Fibroblast of the conjunctiva (primary cell): Measurements from ENCODE around the gene KAZN.
A peak's percentile ranks its signal among the peaks of the same experiment; 100 is the strongest.

Experiments
- DNase-seq: peaks from one replicate; pipeline ENCODE4 v3.0.0-alpha.2; 2010; ENCODE audit warnings: low read depth

Gene KAZN

DNA sequence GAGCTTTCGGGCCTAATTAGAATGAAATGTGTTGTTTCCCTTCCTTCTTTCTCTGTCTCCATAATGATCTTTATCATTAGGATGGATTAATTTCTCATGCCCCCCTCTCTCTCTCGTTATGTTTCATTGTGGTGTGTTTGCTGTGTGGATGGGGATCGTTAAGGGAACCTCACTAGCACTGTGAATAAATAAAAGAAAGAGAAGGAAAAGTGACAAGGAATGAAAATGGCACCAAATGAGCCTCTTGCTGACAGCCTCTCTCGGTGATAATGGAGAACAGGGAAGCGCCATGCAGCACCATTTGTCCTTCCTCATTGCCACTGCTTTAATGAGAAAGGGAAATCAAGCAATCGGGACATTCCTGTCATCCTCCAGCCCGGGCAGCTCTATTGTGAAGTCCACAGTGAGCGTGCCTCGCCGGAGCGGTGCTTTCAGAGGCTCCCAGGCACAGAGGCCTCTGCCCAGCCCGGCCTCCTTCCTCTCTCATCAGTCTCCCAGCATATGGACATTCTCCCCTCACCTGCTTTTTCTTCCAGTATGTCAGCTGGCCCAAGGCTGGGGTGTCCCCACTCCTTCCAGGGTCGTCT, 289.4 kb downstream of the KAZN start:
- no peak for DNase-seq

DNA sequence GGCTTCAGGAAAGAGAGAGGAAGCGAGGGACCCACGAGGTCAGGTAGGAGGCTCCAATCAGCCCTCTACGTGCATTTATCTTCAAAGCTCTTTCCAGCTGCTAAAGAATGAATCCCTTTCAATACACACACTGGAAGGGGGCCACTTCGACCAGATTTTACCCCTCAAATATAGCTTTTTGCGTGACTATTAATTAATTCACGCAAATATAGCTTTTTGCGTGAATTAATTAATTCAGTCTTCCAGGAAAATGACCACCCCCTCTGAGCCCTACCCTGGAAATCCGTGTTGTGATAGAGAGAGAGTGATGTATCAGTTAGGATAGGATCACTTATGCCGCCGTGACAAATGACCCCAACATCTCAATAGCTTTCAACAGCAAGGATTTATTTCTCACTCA, 289.9 kb downstream of the KAZN start:
- DNase-seq: no peak

DNA sequence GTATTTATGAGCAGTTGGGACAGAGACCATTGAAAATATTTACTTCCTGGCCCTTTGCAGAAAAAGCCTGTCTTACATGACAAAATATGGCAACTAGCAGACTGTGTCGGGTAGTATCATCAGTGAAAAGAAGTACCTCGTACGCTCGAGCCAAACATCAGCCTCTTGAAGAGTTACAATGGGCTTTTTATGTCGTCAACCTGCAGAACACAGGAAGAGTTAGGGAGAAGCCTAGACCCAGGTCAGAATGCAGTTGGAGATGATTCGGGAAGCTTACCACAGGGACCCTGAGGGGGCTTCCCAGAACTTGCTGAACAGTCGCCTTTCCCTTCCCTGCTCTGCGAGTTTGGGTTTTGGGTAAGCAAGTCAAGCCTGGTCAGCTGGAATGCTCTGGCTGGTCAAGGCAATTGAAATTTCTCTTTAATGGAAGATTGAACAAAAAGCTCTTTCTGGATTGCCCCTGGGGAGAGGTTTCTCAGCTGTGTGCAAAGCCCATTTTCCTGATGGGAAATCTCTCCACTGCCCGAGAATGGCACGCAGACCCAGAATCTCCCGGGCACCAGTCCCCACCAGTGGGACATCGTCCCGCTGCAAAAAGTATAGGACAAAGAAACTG, 291.4 kb downstream of the KAZN start:
- no peak for DNase-seq

DNA sequence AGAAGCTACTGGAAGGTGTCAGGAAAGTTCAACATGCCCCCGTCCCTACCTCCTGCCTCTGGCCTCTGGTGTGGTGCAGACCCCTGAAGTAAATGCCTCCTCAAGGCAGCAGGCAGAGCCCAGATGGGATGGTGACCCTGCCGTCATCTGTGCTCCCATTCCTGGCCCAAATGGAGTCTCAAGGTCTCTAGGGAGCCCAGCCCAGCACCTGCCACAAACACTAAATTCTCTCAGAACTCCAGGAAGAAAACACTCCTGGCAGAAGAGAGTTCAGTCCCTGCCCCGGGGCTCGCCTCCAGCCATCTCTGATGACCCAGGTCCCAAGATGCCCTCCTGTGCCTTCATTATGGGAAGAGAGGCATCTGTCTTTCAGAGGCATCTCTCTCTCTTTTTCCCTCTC, 293.5 kb downstream of the KAZN start:
- no peak for DNase-seq

DNA sequence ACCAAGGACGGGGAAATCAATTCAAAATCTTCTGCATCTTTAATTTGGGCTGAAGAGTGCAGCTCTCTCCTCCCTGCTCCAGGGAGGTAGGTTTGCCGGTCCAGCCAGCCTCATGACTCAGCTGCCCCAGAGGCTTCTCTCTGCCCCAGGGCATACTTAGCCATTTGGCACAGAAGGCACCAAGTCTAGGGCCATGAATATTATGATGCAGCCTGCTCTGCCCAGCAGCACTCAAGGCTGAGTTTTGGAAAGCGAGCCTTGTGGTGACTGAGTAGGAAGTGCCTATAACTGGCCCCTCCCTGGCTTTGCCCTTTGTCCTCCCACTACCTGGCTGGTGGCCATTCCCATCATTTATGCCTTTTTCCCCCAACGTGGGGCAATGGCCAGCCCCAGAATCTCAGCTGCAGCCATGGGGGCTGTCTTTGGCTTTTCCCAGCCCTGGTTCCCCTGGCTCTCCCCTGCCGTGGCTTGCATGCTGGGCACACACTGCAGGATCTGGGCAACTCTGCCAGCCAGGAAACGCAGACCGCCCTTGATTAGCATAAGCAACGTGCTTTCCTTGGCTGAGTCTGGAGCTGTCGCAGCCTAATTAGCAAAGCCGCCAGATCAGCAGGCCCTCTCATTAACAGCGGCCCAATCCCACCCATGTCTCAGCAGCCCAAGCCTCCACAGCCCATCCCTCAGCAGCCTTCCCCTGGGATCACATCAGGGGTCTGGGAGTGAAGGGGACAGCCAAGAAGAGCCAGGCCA, 296.5 kb downstream of the KAZN start:
- no peak for DNase-seq

DNA sequence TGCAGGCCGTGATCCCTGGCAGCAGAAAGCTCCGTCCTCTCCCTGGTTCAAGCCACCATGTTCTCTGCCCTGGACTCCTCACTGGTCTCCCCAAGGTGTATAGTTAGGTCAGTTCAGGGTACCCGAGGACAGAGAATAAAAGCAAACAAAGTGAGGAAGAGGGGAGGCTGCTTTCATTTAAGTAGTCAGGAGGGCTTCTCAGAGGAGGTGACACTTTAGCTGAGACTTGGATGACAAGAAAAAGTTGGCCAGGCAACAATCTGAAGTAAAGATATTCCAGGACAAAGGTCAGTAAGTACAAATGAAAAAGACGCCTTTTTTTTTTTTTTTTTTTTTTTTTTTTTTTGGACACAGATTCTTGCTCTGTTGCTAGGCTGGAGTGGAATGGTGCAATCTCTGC, 297.2 kb downstream of the KAZN start:
- no peak for DNase-seq

DNA sequence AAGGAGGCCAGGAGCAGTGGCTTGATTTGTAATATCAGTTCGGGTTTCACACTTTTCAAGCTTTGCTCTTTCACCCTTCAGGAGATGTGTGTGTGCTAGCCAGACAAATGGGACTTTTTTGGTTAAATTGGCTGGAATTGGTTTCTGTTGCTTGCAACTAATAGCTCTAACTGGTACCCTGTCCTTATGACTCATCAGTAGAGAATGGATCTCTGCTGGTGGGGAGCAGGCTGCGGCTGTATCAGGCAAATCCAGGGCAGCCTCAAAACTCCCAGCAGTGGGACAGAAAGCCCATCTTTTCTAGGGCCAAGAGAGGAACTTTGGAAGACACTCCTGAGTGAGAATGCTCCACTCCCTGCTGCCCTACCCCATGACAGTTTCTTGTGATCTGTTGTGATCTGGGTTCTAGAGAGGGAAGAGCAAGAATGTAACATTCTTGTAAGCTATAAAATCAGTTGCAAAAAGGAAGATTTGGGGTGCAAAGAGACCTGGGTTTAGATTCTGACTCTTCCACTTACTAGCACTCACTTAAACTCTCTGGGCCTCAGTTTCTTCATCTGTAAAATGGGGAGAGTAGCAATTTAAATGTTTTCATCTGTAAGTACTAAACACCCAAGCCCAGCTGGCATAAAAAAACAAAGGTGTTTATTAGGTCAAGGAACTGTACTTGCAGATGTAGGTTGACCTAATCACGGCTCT, 298.0 kb downstream of the KAZN start:
- DNase-seq: peak; percentile 21

DNA sequence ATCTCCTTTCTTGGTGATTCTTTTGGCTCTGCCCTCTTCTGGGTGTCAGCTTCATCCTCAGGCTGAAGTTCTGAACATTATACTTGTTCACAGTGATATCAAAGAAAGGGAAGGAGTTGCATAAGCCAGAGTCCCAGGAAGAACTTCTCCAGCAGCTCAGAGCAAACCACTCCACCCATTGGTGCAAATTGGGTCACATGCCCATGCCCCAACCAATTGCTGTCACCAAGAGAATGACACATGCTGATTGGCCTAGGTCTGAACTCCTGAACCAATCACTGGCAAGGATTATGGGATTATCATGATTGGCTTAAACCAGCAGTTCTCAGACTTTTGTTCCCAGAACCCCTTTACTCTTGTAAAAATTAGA, 298.6 kb downstream of the KAZN start:
- peak; percentile 17 for DNase-seq

DNA sequence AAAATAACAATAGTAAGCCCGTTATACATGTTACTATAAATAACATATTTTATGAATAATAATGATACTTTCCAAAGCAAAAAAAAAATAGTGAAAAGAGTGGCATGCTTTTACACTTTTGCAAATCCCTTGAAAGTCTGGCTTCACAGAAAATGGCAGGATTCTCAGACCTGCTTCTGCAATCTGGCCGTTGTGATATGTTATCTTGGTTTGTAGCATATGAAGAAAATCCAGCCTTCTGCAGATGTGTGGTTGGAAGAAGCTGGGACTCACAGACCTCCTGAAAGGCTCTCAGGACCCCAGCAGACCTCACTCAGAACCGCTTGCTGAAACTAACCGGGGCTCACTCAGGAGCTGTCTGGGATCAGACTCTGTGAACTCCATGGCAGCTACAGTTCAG, 299.1 kb downstream of the KAZN start:
- DNase-seq: no peak

DNA sequence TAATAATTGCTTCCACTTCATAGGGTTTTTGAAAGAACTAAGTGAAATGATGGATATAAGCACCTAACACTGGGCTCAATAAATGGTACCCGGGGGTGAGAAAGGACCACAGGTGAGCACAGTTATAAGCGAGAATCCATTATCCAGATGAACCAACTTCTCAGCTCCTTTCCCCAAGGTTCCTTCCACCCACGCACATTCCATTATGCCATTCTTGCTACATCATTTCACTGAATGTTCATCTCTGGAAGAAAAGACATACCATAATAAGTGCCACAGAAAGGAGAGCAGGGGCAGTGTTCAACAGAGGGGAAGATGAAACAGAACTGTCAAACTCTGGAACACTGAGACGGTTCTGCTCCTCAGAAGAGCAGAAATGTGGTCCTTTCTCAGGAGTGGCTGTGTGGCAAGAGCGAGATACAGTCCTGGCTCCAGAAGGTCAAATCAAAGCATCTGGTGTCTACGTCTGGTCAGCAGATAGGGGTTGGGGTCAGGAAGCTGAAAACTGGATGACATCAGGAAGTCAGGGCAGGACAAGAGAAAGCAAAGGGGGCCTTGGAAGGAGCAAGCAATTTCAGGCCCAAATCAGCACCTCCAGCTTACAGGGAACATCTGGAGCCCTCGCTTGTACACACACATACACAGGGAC, 299.6 kb downstream of the KAZN start:
- DNase-seq: no peak

DNA sequence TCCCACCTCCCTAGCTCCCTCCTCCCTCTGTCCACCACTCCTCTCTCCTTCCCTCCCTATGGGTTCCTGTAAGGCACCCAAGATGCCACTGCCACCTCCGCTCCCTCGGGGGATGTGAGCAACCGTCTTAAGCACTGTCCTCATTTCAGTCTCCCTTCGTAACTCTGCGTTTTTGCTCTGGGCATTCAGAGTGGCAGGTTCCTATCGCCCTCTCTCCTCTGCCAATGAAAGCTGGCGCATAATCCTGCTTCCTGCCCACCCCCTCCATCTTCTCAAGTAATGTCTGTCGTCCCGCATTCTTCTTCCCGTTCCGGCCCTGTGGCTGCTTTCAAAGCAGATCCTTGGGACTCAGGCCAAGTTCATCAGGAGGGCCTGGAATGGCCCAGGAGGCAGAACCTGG, 301.2 kb downstream of the KAZN start:
- no peak for DNase-seq

DNA sequence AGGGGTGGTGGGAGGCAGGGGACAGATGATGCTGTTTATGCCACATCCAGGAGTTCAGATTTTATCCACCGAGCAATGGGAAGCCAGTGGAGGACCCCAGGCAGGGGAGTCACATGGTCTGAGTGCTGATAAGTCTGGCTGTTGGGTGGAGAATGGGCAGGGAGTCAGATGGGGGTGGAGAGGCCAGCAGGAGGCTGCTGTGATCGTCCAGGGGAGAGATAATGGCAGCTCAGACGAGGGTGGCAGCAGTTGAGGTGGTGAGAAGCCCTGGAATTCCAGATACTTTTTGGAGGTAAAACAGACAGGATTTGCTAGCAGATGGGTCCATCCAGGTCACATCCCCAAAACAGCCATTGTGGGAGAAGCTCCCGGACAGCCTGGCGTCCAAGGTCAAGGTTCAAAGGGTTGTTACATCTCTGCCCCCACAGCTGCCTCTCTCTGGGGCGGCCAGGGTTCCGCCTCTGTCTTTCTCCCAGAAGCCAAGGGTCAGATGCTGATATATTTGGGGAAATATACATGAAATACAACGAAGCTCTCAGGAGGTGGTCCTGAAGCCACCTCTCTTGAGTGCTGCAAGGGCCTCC, 303.0 kb downstream of the KAZN start:
- no peak for DNase-seq

DNA sequence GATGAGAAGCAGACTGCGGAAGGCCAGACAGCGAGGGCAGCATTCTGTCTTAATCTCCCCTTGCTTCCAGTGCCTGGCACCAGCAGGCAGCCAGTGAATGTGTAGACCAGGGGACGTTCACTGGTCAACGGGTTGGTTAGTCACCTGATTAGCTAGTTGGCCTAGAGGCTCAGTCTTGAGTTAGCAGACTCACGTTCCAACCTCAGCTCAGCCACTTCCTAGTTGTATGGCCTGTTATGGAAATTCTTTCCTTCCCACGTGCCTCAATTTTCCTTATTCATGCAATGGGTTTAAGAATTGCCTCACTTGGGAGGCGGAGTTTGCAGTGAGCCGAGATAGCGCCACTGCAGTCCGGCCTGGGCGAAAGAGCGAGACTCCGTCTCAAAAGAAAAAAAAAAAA, 305.4 kb downstream of the KAZN start:
- DNase-seq: no peak

DNA sequence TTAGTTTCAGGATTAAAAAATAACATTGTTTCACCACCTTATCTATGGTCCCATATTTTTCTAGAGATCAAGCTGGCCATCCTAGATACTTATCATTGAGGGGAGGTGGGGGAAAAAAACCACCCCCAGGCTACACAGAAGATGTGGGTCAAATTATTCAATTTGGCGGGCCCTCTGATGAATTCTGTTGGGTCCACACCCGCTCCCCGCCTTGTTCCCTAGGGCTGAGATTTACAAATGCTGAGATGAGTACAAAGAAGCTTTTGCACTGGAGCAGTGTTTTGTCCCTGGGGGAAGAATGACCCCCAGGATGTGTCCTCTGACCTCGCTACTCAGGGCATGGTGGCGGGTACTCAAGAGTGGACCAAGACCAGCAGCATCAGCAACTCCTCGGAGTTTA, 308.2 kb downstream of the KAZN start:
- DNase-seq: no peak

DNA sequence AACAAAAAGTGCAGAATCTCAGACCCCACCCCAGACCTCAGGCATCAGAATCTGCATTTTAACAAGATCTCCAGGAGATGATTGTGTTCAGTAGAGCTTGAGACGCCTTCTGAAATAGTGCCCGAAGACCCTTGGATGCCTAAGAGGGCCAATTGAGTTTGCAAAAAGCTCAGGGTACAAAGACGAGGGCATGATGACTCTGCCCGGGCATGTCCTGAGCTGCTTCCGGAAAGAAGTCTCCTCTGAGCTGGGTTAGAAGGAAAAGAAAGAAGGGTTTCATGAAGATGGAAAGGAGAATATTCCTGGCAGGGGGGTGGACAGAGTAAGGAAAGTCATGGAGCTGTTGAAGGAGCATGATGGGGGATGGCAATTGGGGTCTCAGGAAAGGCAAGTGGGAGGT, 308.9 kb downstream of the KAZN start:
- no peak for DNase-seq

DNA sequence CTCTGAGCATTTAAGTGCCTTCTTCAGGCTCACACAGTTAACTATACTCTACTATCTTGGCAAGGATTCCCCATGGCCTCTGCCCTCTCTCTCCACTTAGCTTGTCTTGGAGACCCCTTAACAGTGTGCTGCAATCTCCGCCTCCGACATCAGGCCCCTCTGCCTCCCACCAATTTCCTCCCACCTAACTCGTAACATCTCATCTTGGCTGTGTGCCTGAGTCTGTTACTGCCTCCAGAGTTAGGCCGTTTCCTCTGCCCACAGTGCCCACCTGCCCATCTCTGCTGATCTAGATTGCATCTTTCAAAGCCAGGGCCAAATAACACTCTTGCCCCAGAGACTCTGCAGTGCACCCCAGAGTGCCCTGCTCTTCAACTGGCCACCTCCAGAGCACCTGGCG, 310.8 kb downstream of the KAZN start:
- no peak for DNase-seq

DNA sequence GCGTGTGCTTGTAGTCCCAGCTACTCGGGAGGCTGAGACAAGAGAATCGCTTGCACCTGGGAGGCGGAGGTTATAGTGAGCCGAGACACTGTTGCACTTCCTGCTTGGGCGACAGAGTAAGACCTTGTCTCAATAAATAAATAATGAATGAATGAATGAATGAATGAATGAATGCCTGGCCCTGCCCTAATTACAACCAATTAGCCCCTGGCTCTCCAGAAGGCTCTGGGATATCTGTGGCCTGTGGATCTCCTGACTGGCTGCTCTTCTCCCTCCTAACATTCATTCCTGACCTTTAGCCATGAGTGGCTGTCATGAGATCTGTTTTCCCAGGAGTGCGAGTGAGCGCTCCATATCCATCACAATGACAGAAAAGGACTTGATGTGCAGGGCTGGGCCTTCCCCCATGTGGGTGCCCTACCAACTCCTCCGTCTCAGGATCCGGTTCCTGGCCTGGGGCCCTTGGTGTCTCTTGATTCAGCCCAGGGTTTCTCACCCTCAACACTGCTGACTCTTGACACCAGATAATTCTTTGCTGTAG, 311.5 kb downstream of the KAZN start:
- no peak for DNase-seq

DNA sequence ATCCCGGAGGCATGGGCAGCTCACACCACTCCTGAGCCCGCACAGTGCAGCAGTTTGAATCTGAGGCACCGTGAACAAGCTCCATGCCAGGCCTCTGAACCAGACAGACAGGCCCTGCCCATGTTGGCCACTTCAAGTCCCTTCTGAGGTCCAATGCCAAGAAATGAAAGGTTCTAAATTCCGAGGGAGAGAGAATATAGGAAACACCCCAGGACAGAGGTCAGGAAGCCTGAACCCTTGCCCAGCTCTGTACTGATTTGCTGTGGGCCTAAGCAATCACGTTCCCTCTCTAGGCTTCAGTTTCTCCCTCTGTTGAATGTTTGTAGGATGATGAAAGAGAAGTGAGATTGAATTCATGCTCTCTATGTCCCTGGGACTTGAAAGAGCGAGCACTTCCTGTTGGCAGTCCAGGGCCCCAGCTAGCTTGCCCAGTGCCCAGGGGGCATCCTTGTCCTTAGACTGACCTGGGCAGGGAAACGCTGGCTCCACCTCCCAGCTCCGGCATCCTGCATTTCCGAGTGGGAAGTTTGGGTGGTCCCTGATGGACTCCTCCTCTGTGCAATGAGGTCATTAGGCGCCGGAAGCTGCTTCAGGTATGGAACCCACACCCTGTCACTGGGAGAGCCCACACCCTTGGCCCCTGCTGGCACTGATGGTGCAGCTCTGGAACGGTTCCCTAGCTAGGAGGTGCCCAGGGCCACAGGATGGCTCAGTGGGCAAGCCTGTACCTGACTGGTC, 312.7 kb downstream of the KAZN start:
- no peak for DNase-seq

DNA sequence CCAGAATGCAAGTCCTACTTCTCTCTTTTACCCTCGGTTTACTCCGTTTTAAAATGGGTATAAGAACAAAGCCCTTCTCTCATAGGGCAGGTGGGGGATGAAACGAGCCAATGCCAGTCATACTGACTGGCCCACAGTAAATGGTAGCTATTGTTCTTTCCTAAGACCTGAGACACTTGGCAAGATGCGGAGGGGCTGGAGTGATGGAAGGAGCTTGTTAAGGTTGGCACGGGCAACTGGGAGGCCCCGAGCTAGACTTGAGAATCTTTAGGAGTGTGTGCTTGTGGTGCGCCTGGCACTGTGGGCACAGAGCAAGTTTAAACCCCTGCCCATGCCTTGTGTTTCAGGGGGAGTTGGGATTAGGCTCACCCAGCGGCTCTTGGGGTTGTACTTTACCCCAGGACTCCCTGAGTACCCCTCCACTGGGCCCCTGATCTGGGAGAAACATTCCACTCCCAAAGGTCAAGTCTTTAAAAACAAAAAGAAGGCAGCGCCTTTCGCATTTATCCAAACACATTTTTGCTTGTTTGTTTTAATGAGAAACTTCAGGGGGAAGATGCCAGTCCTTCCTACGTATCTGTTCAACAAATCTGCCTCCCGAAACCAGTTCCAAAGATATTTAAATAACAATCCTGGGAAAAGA, 314.5 kb downstream of the KAZN start:
- no peak for DNase-seq

DNA sequence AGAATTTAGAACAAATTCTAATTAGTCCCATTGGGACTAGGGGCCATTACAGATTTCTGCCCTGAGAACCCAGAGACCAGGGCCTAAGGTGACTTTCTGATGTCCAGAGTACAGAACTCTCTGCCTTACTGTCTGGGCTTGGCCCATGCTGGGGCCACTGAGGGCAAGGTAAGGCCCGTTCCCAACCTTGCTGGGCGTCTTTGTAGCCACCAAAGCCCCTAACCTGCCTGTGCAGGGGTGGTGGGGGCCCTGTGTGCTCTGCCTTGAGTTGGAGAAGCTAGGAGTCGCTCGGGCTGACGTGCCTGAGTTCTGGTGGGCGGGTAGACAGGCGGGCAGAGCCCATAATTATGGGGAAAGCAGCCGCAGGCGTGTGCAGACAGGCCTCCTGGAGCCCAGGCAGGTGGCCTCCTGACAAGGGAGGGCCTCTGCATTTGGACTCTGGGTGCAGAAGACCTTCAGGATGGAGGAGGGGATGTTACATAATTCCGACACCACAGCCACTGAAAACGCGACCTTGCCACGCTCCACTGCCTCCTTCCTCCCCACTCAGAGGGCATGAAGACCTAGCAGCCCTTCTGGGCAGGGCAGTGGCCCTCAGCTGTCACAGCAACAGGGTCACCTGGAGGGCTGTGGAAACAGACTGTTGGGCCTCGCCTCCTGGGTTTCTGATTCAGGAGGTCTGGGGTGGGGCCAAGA, 315.1 kb downstream of the KAZN start:
- DNase-seq: no peak
